SH-SY5Y (cell line): ENCODE results near the gene KDM4B.

ENCODE experiments used
- GATA2 ChIP-seq: IDR thresholded peaks from 2 replicates; pipeline ENCODE4 v1.6.1; 2011; ENCODE audit warnings: mild to moderate bottlenecking, low read depth, low read length
- GATA3 ChIP-seq: IDR thresholded peaks from 2 replicates; pipeline ENCODE4 v1.6.1; 2011; ENCODE audit warnings: low read depth, mild to moderate bottlenecking, low read length, moderate library complexity

- no peak for TF ChIP-seq GATA2
- TF ChIP-seq GATA3: no peak
These were observed 14.6 kb downstream of the KDM4B start for GRCh38 chr19:4983346-4984105.
